ENCODE measurements around the gene FGF14. TPM values are rescaled to one million over a fixed set of nuclear protein-coding genes. Genes with fewer than 3 reads are reported as not detected.

Gene FGF14
- total and polyA plus RNA-seq, 2 of the 4 experiments (the other 2 are of a cell fraction), result under 0.01 TPM; not detected in 1

GRCh38 chr13:102277286-102277685 is 124.6 kb downstream of the FGF14 start:
- no CpG with 5 or more reads among the region's 4 CpGs for WGBS, 2 experiments (ENCODE audit: extremely low coverage in 2 of 2, insufficient read length in 1 of 2)
- Histone ChIP-seq H2AK9ac (replicated peaks; ENCODE audit: low read depth, low read length, poor library complexity) (no peak overlapping the region), H3K4me3 (ENCODE audit: insufficient read depth, low read depth, low read length) (no peak overlapping the region), H3K9me3 (ENCODE audit: control insufficient read depth, insufficient read depth, low read length) (no peaks in the 10 kb centered on the region), H2AK5ac (ENCODE audit: low read depth, low read length) (no peak overlapping the region), H3K4me2 (ENCODE audit: low read depth, low read length) (no peak overlapping the region), H3K36me3 (ENCODE audit: control insufficient read depth, insufficient read depth, low read length) (no peaks in the 10 kb centered on the region), H3K9me1 (ENCODE audit: insufficient read depth, low read length) (0 out of 2 replicates have a peak, but pooled peaks cover 3% of the 10 kb centered on the region), H3K27ac (ENCODE audit: insufficient read depth, low read length) (no peak overlapping the region; the same call in 1 of the 2 replicates), H2BK15ac (ENCODE audit: low read depth, low read length) (no peak overlapping the region), H4K91ac (ENCODE audit: insufficient read depth, low read depth, low read length) (no peak overlapping the region), H3K18ac (ENCODE audit: low read depth, low read length) (no peak overlapping the region; the same call in 1 of the 2 replicates), H3K4ac (ENCODE audit: low read depth, low read length) (no peak overlapping the region), H3K79me1 (ENCODE audit: low read depth in 1 of 2, low read length in 2 of 2) (no peaks in the 10 kb centered on the region), H2BK5ac (ENCODE audit: low read depth, low read length, poor library complexity, severe bottlenecking) (no peak overlapping the region), H4K8ac (ENCODE audit: low read depth in 2 of 2, low read length in 2 of 2) (no peak overlapping the region), H3K27me3 (ENCODE audit: control insufficient read depth, insufficient read depth, low read length) (no peaks in the 10 kb centered on the region; the same call in 1 of the 2 replicates), H3K9ac (ENCODE audit: low read depth, low read length) (no peak overlapping the region), H3K56ac (ENCODE audit: extremely low read depth, insufficient read depth, low read length) (no peak overlapping the region), H3K4me1 (ENCODE audit: control insufficient read depth, insufficient read depth, low read length) (peaks cover 4% of the 10 kb centered on the region; the same call in 1 of the 2 replicates), H4K20me1 (ENCODE audit: insufficient read depth, low read length) (no peaks in the 10 kb centered on the region), H2BK120ac (ENCODE audit: low read depth, low read length) (no peak overlapping the region), H4K5ac (ENCODE audit: low read depth, low read length) (no peak overlapping the region), H2BK20ac (ENCODE audit: low read depth, low read length) (no peak overlapping the region), H3K14ac (replicated peaks; ENCODE audit: low read depth, low read length) (no peak overlapping the region), H3K23ac (ENCODE audit: low read depth, low read length) (no peak overlapping the region), H2AFZ (replicated peaks; ENCODE audit: low read length, poor library complexity) (peak overlapping the region; percentile 8)
- ATAC-seq (ENCODE audit: low read depth) (peak; percentile 55), DNase-seq (no peak)
- in situ Hi-C loops (cut with MboI; ENCODE audit: low sequenced_read_pairs), result no loop called here
- CTCF ChIA-PET, result no interaction called here
- intact Hi-C loops (cut with micrococcal nuclease), result no loop called here
- dilution Hi-C loops (cut with HindIII; ENCODE audit: low sequenced_read_pairs, unreplicated experiment), result no loop called here
- BruUV-seq (replicated peaks), result no TSS peak
- TF ChIP-seq USF2 (IDR thresholded peaks at IDR 0.05; ENCODE audit: low read depth, low read length) (no peak), NFE2L2 (IDR thresholded peaks at IDR 0.05; ENCODE audit: low read depth, low read length) (no peak), RFX5 (IDR thresholded peaks at IDR 0.05; ENCODE audit: low read depth, low read length) (no peak), MAZ (IDR thresholded peaks at IDR 0.05; ENCODE audit: borderline replicate concordance, low read depth, low read length) (no peak), RAD21 (IDR thresholded peaks at IDR 0.05; ENCODE audit: low read length) (no peak), CHD1 (IDR thresholded peaks at IDR 0.05; ENCODE audit: low read depth, low read length) (no peak), BHLHE40 (IDR thresholded peaks at IDR 0.05; ENCODE audit: low read depth, low read length) (no peak), MXI1 (IDR thresholded peaks at IDR 0.05; ENCODE audit: borderline replicate concordance, low read depth, low read length) (no peak), POLR2A (IDR thresholded peaks at IDR 0.05; ENCODE audit: low read depth, low read length) (no peak), SMC3 (IDR thresholded peaks at IDR 0.05; ENCODE audit: low read depth, low read length) (no peak), MAFK (IDR thresholded peaks at IDR 0.05; ENCODE audit: low read depth, low read length) (no peak)
- POLR2A ChIA-PET (ENCODE audit: unreplicated experiment), result no interaction called here

All from IMR-90 (cell line).